Activated naive CD8-positive, alpha-beta T cell (primary cell): ENCODE results near the gene ZNF300.
"Not testable (repeated sequence)": the region's sequence is repeated elsewhere in the genome, so short reads cannot be mapped to it uniquely, and the experiment has no call there.

Experiments
- H3K27ac Mint-ChIP-seq: one replicate; pipeline ENCODE4 v1.8.0; 2021; ENCODE audit warnings: mixed read lengths
- H3K27me3 Mint-ChIP-seq: one replicate; pipeline ENCODE4 v1.8.0; 2021; ENCODE audit warnings: mixed read lengths
- H3K36me3 Mint-ChIP-seq: one replicate; pipeline ENCODE4 v1.8.0; 2021; ENCODE audit warnings: mixed read lengths
- H3K4me1 Mint-ChIP-seq: one replicate; pipeline ENCODE4 v1.8.0; 2021; ENCODE audit warnings: low read depth, mixed read lengths
- H3K4me3 Mint-ChIP-seq: one replicate; pipeline ENCODE4 v1.8.0; 2021; ENCODE audit warnings: mild to moderate bottlenecking, mixed read lengths
- H3K9me3 Mint-ChIP-seq: one replicate; pipeline ENCODE4 v1.8.0; 2021; ENCODE audit warnings: low read depth, mixed read lengths

Gene ZNF300

DNA sequence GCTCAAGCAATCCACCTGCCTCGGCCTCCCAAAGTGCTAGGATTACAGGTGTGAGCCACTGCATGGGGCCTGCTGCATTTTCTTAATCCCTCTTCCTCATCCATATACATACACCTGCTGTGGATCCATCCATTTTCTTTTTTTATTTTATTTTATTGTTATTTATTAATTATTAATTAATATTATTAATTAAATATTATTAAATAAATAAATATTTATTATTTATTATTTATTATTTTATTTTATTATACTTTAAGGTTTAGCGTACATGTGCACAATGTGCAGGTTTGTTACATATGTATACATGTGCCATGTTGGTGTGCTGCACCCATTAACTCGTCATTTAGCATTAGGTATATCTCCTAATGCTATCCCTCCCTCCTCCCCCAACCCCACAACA lies 48.1 kb downstream of the ZNF300 start:
- not testable (repeated sequence) for H3K4me1 Mint-ChIP-seq, H3K27me3 Mint-ChIP-seq
- peaks cover 17% of the 10 kb centered on the region for H3K36me3 Mint-ChIP-seq

GRCh38 chr5:150853561-150853960 lies 51.2 kb downstream of the ZNF300 start:
- H3K4me3 Mint-ChIP-seq, result peak overlapping the region; percentile 20
- peaks cover 9% of the 10 kb centered on the region for H3K4me1 Mint-ChIP-seq
- no peaks in the 10 kb centered on the region for H3K27me3 Mint-ChIP-seq
- no peaks in the 10 kb centered on the region for H3K9me3 Mint-ChIP-seq
- H3K36me3 Mint-ChIP-seq, result peaks cover 2% of the 10 kb centered on the region
- H3K27ac Mint-ChIP-seq, result no peak overlapping the region

More for the DNA sequence above, 48.1 kb downstream of the ZNF300 start:
- not testable (repeated sequence) for H3K4me3 Mint-ChIP-seq, H3K27ac Mint-ChIP-seq, H3K9me3 Mint-ChIP-seq

DNA sequence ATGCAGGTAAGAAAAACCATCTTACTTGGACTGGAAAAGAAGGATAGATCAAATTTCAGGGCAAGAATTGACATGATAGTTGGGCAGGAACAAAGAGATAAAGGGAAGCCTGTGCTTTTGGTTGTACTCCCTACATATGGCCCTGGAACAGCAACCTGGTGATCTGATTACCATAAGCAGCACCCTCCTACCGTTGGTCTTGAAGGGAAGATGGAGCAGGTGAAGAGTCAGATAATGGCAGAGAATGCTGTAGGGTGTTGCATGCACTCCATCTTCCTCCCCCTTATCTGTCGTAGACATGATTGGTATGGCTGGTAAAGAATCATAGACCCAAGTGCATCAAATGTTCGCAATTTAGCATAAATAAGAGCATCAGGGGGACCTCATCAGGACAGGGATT lies 53.7 kb downstream of the ZNF300 start:
- Mint-ChIP-seq H3K4me1 (peaks cover 24% of the 10 kb centered on the region), H3K4me3 (no peak overlapping the region), H3K36me3 (peaks cover 2% of the 10 kb centered on the region), H3K27ac (no peak overlapping the region), H3K27me3 (no peaks in the 10 kb centered on the region), H3K9me3 (no peaks in the 10 kb centered on the region)

DNA sequence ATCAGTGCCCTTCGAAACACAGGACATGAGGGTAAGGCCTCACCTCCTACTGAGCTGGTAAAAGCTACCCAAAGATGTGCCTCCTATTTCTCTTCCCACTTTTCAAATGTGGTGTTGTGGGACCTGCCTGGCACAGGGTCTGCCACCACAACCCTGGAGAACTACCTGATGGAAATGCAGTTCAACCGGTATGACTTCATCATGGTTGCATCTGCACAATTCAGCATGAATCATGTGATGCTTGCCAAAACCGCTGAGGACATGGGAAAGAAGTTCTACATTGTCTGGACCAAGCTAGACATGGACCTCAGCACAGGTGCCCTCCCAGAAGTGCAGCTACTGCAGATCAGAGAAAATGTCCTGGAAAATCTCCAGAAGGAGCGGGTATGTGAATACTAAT lies 56.5 kb downstream of the ZNF300 start:
- Mint-ChIP-seq H3K9me3 (no peaks in the 10 kb centered on the region), H3K27ac (no peak overlapping the region), H3K27me3 (peaks cover 3% of the 10 kb centered on the region), H3K36me3 (peaks cover 2% of the 10 kb centered on the region), H3K4me1 (peaks cover 23% of the 10 kb centered on the region), H3K4me3 (no peak overlapping the region)

DNA sequence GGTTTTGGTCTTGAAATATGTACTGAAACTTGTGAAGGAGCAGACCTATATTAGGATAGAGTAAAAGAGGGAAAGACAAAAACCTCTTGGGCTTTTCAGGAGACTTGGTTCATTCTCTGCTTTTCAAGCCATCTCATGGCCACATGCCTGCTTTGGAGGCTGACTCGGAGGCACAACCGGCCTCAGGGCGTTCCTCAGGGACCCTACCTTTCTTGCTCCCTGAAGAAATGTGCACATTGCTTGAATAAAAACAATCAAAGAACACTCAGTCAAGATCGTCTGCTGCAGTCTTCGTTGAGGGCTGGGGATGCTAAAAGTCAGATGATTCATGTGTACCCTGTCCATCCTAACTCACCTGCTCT lies 57.5 kb downstream of the ZNF300 start:
- Mint-ChIP-seq H3K4me3 (peak overlapping the region; percentile 84), H3K9me3 (no peaks in the 10 kb centered on the region), H3K27me3 (peaks cover 3% of the 10 kb centered on the region), H3K4me1 (peaks cover 23% of the 10 kb centered on the region), H3K27ac (no peak overlapping the region), H3K36me3 (peaks cover 2% of the 10 kb centered on the region)

- Mint-ChIP-seq H3K9me3 (no peaks in the 10 kb centered on the region), H3K27ac (peak overlapping the region; percentile 91), H3K27me3 (peaks cover 3% of the 10 kb centered on the region), H3K4me3 (peak overlapping the region; percentile 84), H3K36me3 (peaks cover 2% of the 10 kb centered on the region), H3K4me1 (peaks cover 23% of the 10 kb centered on the region)
Observed at GRCh38 chr5:150846654-150847333, 58.0 kb downstream of the ZNF300 start.

GRCh38 chr5:150846308-150846653 lies 58.5 kb downstream of the ZNF300 start, which contains the start of gene IRGM:
TSS of gene IRGM (plus strand) at chr5:150846521. CDS start at chr5:150848124, 1,603 bp downstream.
- H3K4me1 Mint-ChIP-seq, result peaks cover 23% of the 10 kb centered on the region
- H3K9me3 Mint-ChIP-seq, H3K27me3 Mint-ChIP-seq, H3K36me3 Mint-ChIP-seq: not testable (repeated sequence)
- peak within 1 kb of the TSS; percentile 84 for H3K4me3 Mint-ChIP-seq
- peak within 1 kb of the TSS; percentile 91 for H3K27ac Mint-ChIP-seq

- not testable (repeated sequence) for H3K27me3 Mint-ChIP-seq, H3K36me3 Mint-ChIP-seq, H3K27ac Mint-ChIP-seq, H3K9me3 Mint-ChIP-seq
- peaks cover 23% of the 10 kb centered on the region for H3K4me1 Mint-ChIP-seq
- peak overlapping the region; percentile 84 for H3K4me3 Mint-ChIP-seq
Observed at GRCh38 chr5:150845185-150845859, 59.5 kb downstream of the ZNF300 start.
